Gastrocnemius medialis (tissue), 4 donors: ENCODE results near the gene ATMIN. TPM values are rescaled to one million over a fixed set of nuclear protein-coding genes. Genes with fewer than 3 reads are reported as not detected.

Experiments
- ATAC-seq, 2 donors: fragments of 150-250 bp; one replicate each; pipeline ENCODE4 v1.9.1; 2016
- DNase-seq, 2 donors: peaks; one replicate each; pipeline ENCODE4 v3.0.0-alpha.2; 2019
- H3K27ac ChIP-seq, 4 donors: fragments of 200-600 bp; sonication (generic); 1 replicate in 1 of 4; 2 replicates in 3 of 4; pipeline ENCODE4 v1.5.1; 2016 to 2018; ENCODE audit warnings: mild to moderate bottlenecking in 2 of 4, moderate library complexity in 1 of 4
- H3K27me3 ChIP-seq, 3 donors: fragments of 200-600 bp; sonication (generic) in 2 of 3; 1 replicate in 1 of 3; 2 replicates in 2 of 3; pipeline versions ENCODE4 v1.5.1 to v1.6.0; 2016 to 2019; ENCODE audit warnings: mild to moderate bottlenecking in 1 of 3, moderate library complexity in 1 of 3
- H3K36me3 ChIP-seq, 2 donors: fragments of 200-600 bp; sonication (generic) in 1 of 2; one replicate each; pipeline ENCODE4 v1.5.1; 2017 to 2018
- H3K4me1 ChIP-seq, 2 donors: fragments of 200-600 bp; sonication (generic) in 1 of 2; one replicate each; pipeline ENCODE4 v1.5.1; 2016 to 2017; ENCODE audit warnings: mild to moderate bottlenecking in 2 of 2
- H3K4me3 ChIP-seq, 4 donors: fragments of 200-600 bp; sonication (generic) in 3 of 4; 1 replicate in 1 of 4; 2 replicates in 3 of 4; pipeline ENCODE4 v1.5.1; 2016 to 2019; ENCODE audit warnings: mild to moderate bottlenecking in 2 of 4
- H3K9me3 ChIP-seq, 3 donors: fragments of 200-600 bp; sonication (generic) in 2 of 3; 1 replicate in 1 of 3; 2 replicates in 2 of 3; pipeline ENCODE4 v1.5.1; 2016 to 2019
- POLR2A ChIP-seq, 2 donors: fragments of 450-650 bp; IDR thresholded peaks; one replicate each; pipeline ENCODE4 v1.6.1; 2017; ENCODE audit warnings: antibody characterized with exemption in 2 of 2, mild to moderate bottlenecking in 2 of 2, moderate library complexity in 2 of 2
- in situ Hi-C, 4 donors: fragments of 200-750 bp; cut with MboI; loops; one replicate each; pipeline versions ENCODE4 v1.15.0 to v1.8.0; 2017; ENCODE audit warnings: low sequenced_read_pairs in 4 of 4
- intact Hi-C: fragments of 100-400 bp; cut with DNase I; formaldehyde crosslinking; loops from one replicate; pipeline ENCODE4 v1.15.1; 2023; ENCODE audit warnings: low total_unique reads
- total RNA-seq, 4 donors: library from RNA; depleted of rRNA; stranded (reverse); fragments of >200 nt; gene quantifications; one replicate each; pipeline versions ENCODE4 v1.1.0 to v1.2.3, GENCODE V29; 2016
- TF ChIP-seq, protein P1 (sequence below), 5 experiments: fragments of 450-650 bp in 3 of 5; fragments of 200-600 bp in 2 of 5; sonication (generic) in 2 of 5; IDR thresholded peaks in 4 of 5; conservative IDR thresholded peaks in 1 of 5; 1 replicate in 4 of 5; 2 replicates in 1 of 5; pipeline ENCODE4 v1.5.1; 2016 to 2019; ENCODE audit warnings: antibody characterized with exemption in 5 of 5, mild to moderate bottlenecking in 3 of 5, moderate library complexity in 3 of 5

Gene ATMIN, protein sequence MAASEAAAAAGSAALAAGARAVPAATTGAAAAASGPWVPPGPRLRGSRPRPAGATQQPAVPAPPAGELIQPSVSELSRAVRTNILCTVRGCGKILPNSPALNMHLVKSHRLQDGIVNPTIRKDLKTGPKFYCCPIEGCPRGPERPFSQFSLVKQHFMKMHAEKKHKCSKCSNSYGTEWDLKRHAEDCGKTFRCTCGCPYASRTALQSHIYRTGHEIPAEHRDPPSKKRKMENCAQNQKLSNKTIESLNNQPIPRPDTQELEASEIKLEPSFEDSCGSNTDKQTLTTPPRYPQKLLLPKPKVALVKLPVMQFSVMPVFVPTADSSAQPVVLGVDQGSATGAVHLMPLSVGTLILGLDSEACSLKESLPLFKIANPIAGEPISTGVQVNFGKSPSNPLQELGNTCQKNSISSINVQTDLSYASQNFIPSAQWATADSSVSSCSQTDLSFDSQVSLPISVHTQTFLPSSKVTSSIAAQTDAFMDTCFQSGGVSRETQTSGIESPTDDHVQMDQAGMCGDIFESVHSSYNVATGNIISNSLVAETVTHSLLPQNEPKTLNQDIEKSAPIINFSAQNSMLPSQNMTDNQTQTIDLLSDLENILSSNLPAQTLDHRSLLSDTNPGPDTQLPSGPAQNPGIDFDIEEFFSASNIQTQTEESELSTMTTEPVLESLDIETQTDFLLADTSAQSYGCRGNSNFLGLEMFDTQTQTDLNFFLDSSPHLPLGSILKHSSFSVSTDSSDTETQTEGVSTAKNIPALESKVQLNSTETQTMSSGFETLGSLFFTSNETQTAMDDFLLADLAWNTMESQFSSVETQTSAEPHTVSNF
- 10 to 100 TPM; 31.1 to 37.1 (median 35.2) TPM for total RNA-seq

DNA sequence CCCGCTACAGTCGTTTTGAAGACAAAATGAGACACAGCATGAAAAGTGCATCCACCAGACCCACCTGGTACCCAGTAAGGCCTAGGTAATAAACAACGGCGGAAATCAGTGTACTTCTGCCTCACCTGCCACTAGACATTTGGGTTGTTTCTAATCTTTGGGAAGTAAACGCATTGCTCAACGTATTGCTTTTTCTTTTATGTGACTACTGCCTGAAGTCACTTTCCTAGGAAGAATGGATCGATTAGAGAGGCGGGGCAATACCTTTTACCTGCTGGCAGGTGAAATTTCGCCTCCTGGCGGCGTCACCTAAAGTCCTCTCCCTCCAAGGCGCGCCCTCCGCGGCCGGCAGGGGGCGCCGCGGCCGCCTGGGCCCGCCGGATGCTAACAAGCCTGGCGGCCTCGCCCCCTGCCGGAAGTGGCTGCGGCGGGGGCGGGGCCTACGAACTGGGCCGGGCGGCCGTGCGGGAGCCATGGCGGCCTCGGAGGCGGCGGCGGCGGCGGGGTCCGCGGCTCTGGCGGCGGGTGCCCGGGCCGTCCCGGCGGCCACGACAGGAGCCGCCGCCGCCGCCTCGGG lies at the start of gene ATMIN:
ATMIN (plus strand) TSS at position 445 of the 577 bp plus-strand sequence; CDS start at position 474, 29 bp downstream.
- intact Hi-C loops (loop anchor here (1.0 to 10.0 kb wide), 4 partner anchors 28 to 277 kb away; partner anchors contain the start of genes C16orf46 and CENPN), in situ Hi-C loops (loop anchor here in 3 of 4 donors (5.0 to 25.0 kb wide), 3 partner anchors 42 to 702 kb away; partner anchors contain the start of genes C16orf46 (in 1 of the 3) and GAN (in 1 of the 3))
- no peaks in the 10 kb centered on the region for H3K27me3 ChIP-seq
- TF ChIP-seq, protein P1, sequence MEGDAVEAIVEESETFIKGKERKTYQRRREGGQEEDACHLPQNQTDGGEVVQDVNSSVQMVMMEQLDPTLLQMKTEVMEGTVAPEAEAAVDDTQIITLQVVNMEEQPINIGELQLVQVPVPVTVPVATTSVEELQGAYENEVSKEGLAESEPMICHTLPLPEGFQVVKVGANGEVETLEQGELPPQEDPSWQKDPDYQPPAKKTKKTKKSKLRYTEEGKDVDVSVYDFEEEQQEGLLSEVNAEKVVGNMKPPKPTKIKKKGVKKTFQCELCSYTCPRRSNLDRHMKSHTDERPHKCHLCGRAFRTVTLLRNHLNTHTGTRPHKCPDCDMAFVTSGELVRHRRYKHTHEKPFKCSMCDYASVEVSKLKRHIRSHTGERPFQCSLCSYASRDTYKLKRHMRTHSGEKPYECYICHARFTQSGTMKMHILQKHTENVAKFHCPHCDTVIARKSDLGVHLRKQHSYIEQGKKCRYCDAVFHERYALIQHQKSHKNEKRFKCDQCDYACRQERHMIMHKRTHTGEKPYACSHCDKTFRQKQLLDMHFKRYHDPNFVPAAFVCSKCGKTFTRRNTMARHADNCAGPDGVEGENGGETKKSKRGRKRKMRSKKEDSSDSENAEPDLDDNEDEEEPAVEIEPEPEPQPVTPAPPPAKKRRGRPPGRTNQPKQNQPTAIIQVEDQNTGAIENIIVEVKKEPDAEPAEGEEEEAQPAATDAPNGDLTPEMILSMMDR (IDR thresholded peaks at IDR 0.05 in 4 of 5, conservative IDR thresholded peaks at IDR 0.05 in 1 of 5), result peak; percentile 90 to 99 (median 98)
- peak; percentile 56 to 70 for TF ChIP-seq POLR2A (IDR thresholded peaks at IDR 0.05)
- H3K27ac ChIP-seq, result peak within 1 kb of the TSS; percentile 66 to 78 (median 76)
- DNase-seq (peak; percentile 58 to 75), ATAC-seq (peak; percentile 92 to 93)
- H3K36me3 ChIP-seq, result peaks cover 0 to 7% of the 10 kb centered on the region in 2 donors
- H3K4me1 ChIP-seq, result peaks cover 11 to 21% of the 10 kb centered on the region in 2 donors
- peak within 1 kb of the TSS; percentile 59 to 74 (median 72) for H3K4me3 ChIP-seq
- H3K9me3 ChIP-seq, result no peaks in the 10 kb centered on the region

DNA sequence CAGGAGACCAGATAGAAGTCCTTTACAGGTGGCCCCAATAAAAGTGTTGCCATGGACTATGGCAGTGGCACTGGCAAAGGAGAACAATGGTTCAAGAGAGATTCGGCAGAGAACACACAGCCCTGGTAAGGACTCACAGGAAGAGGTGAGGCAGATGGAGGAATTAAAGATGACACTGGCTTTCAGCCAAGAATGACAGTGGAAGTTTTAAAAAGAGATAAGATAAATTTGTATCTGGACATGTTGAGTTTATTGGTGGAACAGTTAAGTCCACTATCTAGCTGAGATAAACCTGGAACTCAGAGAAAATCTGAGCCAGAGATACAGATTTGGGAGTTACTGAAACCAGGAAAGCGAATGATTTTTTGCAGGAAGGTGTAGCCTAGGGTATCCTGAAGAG lies 49.1 kb upstream of the ATMIN start:
- Histone ChIP-seq H3K9me3 (no peaks in the 10 kb centered on the region), H3K36me3 (no peaks in the 10 kb centered on the region), H3K27me3 (no peaks in the 10 kb centered on the region), H3K4me3 (no peak overlapping the region), H3K27ac (no peak overlapping the region), H3K4me1 (peaks cover 0 to 8% of the 10 kb centered on the region in 2 donors)
- DNase-seq, result no peak
- intact Hi-C loops (no loop called here), in situ Hi-C loops (no loop called here)
- no peak for TF ChIP-seq POLR2A (IDR thresholded peaks at IDR 0.05)
- TF ChIP-seq, protein P1 (IDR thresholded peaks at IDR 0.05 in 4 of 5, conservative IDR thresholded peaks at IDR 0.05 in 1 of 5), result no peak
- ATAC-seq, result no peak

DNA sequence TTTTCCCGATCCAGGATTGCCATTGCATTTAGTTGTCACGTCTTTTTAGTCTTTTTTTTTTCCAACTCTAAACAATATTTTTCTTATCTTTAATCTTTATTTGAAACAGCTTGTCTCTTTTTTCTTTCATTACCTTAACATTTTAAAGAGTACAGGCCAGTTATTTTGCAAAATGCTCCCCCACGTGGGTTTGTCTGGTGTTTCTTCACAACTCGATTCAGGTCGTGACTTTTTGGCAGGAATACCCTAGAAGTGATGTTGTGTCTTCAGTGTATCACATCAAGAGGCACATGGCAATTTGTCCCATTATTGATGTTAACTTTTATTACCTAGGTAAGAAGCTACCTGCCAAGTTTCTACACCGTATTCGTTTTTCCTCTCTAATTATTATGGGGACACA lies 46.9 kb upstream of the ATMIN start:
- no peak for ATAC-seq
- Histone ChIP-seq H3K36me3 (no peaks in the 10 kb centered on the region), H3K4me3 (no peak overlapping the region), H3K4me1 (peaks cover 2 to 12% of the 10 kb centered on the region in 2 donors), H3K27ac (no peak overlapping the region), H3K27me3 (no peaks in the 10 kb centered on the region), H3K9me3 (no peaks in the 10 kb centered on the region)
- intact Hi-C loops, result no loop called here
- no peak for TF ChIP-seq POLR2A (IDR thresholded peaks at IDR 0.05)
- TF ChIP-seq, protein P1 (IDR thresholded peaks at IDR 0.05 in 4 of 5, conservative IDR thresholded peaks at IDR 0.05 in 1 of 5), result no peak
- no peak for DNase-seq
- in situ Hi-C loops, result no loop called here

DNA sequence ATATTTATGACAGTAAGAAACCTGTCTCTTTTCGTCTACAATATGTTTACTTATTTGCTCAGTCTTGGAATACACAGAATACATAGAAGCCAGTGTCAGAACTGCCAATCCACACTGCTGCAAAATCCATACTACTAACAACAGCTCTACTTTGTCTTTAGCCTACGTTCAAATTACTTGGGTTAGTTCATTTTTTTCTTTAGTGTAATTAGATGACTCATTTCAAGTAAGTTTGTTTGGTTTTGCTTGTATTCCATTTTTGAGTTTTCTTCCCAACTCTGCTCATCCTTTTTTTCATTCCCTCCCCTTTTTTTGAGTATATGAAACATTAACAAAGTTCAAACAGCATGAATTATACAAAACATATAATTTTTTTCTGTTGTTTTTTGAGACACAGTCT lies 45.8 kb upstream of the ATMIN start:
- Histone ChIP-seq H3K27me3 (no peaks in the 10 kb centered on the region), H3K9me3 (no peaks in the 10 kb centered on the region), H3K4me1 (peaks cover 4 to 12% of the 10 kb centered on the region in 2 donors), H3K36me3 (no peaks in the 10 kb centered on the region), H3K4me3 (no peak overlapping the region), H3K27ac (no peak overlapping the region)
- TF ChIP-seq POLR2A (IDR thresholded peaks at IDR 0.05), result no peak
- TF ChIP-seq, protein P1 (IDR thresholded peaks at IDR 0.05 in 4 of 5, conservative IDR thresholded peaks at IDR 0.05 in 1 of 5), result no peak
- intact Hi-C loops, result no loop called here
- no peak for ATAC-seq
- in situ Hi-C loops, result no loop called here
- DNase-seq, result no peak
